NCI-H1417 (cell line): ENCODE data around the gene ZNG1F.
"Not testable (repeated sequence)": the region's sequence is repeated elsewhere in the genome, so short reads cannot be mapped to it uniquely, and the experiment has no call there.

Experiments
- DNase-seq, 3 experiments: peaks; one replicate each; lab custom pipeline; 2025; lab: John Stamatoyannopoulos, UW

Gene ZNG1F

GRCh38 chr9:41123396-41123795, 65.7 kb downstream of the ZNG1F start:
- not testable (repeated sequence) for DNase-seq

DNA sequence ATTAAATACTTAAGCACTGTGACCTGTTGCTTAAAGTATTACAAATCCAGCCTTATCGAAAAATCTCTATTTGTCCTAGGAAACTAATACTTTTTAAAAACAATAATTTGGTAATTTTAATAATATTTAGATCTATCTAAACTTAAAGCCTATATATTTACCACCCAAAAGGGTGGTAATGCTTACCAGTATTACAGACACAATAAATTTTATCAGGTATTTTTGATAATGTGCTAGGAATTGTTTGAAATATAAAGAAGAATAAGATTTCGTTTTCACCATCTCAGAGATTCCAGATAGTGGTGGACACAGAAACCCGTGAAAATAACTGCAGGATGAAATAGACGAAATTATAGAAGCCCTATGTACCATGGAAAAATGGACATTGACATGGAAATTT, 68.4 kb downstream of the ZNG1F start:
- DNase-seq: not testable (repeated sequence)

DNA sequence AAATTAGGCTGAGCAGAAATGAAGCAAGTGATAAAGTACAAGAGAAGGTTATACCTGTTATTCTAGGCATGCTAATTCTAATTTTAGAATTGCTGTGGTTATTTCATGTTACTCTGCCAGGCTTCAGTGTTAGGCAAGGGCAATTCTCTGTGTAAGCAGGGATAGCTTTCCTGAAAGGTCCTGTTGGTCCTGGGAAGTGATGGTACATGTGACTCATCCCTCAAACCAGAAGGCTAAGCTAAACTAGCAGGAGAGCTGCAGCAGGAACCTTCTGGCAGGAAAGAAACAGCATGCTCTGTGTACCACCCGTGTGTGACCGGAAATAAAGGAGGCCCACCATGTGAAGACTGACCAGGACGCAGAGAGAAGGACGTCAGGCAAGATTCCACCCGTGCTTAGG, 69.4 kb downstream of the ZNG1F start:
- not testable (repeated sequence) for DNase-seq

DNA sequence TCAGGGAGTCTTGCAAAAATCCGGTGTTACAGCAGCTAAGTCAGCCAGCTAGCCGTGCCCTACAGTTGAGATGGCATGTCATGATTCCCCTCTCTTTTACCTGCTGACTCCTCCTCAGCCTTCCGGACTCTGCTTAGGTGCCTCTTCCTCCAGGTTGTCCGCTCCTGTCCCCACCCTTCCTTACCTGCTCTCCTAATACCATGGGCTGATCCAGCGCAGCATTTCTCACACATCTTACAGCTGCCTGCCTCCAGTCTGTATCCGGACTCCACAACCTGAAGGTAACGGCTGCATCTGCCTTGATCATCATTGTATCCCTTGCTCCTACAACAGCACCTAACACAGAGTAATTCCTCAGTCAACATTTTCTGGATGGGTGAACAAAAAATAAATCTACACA, 69.8 kb downstream of the ZNG1F start:
- not testable (repeated sequence) for DNase-seq

DNA sequence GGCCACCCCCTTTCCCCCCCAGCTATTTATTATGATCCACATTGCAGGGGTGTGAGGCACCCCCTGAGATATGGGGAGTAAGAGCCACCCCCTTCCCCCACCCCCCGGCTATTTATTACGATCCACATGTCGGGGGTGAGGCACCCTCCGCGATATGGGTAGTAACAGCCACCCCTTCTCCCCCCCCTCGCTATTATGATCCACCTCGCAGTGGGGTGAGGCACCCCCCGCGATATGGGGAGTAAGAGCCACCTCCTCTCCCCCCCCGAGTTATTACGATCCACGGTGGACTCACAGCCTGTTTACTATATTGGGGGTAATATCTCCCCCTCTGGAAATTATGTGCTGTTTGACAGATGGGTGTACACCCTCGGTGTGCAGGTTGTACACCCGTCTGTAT, 75.8 kb downstream of the ZNG1F start:
- DNase-seq: not testable (repeated sequence)

DNA sequence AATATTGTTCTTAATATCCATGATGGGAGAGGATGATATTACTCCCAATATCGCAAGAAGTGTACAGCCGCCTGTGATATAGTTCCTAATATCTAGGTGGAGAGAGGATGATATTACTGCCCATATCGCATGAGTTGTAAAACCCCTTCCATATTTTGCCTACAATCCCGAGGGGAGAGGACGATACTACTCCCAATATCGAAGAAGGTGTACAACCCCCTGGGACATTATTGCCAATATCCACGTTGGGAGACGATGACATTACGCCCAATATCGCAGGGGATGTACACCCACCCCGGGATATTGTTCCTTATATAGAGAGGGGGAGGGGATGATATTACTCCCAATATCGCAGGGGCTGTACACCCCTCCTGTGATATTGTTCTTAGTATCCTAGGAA, 77.7 kb downstream of the ZNG1F start:
- not testable (repeated sequence) for DNase-seq

- DNase-seq: not testable (repeated sequence)
Observed at GRCh38 chr9:41110913-41111312, 78.2 kb downstream of the ZNG1F start.

GRCh38 chr9:41109253-41109652, 79.9 kb downstream of the ZNG1F start:
- DNase-seq: not testable (repeated sequence)

- not testable (repeated sequence) for DNase-seq
Observed at GRCh38 chr9:41108816-41109215, 80.3 kb downstream of the ZNG1F start.

GRCh38 chr9:41106472-41107116, 82.5 kb downstream of the ZNG1F start:
- DNase-seq: not testable (repeated sequence)

GRCh38 chr9:41105557-41106253, 83.4 kb downstream of the ZNG1F start:
- DNase-seq: not testable (repeated sequence)

DNA sequence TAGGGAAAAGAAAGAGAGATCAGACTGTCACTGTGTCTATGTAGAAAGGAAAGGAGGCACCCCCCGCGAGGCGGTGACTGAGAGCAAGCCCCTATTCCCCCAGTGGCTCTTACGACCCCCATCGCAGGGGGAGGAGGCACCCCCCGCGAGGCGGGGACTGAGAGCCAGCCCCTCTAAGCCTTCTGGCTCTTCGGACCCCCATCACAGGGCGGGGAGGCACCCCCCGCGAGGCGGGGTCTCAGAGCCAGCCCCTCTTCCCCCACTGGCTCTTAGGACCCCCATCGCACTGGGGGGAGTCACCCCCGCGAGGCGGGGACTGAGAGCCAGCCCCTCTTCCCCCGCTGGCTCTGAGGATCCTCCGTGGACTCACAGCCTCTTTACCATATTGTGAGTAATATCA, 84.6 kb downstream of the ZNG1F start:
- not testable (repeated sequence) for DNase-seq

DNA sequence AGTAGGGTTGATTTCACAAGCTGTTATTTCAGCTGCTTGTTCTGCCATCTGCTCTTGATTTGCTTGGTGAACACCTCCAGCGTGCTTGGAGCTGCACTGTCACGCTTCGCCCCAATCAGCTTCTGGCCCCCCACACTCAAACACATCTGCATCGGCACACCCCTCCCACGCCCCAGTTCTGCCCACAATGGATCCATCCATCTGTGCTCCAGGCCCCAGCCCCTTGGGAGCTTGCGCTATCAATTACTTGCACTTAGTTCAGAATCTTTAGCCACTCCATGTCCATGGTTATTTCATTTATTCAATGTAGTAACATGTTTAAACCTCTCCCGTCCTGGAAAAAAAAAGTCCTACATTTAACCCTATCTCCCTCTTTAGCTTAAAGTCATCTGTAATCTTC, 88.6 kb downstream of the ZNG1F start:
- DNase-seq: not testable (repeated sequence)

- DNase-seq: not testable (repeated sequence)
Observed at GRCh38 chr9:41098759-41099158, 90.4 kb downstream of the ZNG1F start.

DNA sequence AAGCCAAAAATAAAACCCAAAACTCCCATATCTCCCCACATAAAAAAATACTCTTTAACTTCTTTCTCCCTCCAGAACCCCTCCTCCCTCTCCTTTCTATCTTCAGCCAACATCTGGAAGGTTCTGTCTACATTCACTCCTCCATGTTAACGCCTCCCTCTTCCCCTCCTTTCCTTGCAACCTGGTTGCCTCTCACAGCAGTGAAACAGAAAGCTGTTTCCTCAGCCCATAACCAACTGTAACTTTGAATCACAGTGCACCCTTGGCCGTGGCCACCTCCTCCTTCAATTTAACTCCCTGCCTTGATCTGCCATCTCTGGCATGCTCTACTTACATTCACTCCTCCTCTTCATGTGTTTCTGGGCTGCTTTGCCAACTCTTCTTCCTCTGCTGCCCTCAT, 94.1 kb downstream of the ZNG1F start:
- not testable (repeated sequence) for DNase-seq

DNA sequence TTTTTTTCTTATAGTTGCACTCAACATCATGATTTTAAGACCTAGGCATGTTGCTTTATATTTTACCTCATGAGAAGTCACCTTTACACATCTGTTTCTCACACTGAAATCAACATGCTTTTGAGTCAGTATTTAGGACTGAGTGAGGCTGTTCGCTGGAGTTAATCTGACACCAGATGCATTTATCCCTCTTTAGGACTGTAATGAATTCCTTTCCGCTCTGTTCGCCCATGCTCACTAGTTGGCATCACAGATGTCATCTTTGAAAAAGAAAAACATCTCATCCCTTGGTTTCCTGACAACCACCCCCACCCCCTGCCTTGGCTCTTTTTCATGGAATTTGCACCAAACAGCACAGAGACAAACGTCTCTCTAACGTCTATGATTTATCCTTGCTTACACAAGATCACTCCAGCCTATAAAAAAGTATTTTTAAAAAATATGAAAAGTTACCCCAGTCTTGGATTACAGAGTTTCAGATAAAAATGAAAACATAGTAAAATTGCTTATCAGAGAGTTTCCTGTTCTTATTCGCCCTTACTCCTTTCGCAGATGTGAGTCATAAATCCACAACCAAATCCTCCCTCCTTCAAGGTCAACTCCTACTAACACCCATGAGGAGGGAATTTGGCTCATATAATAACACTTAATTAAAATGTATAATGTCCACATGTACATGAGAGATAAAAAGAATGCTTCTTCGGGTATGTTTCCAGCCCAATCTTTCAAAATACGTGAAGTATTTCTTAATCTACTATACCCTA, 94.9 kb downstream of the ZNG1F start:
- DNase-seq: not testable (repeated sequence)

GRCh38 chr9:41090922-41091321, 98.2 kb downstream of the ZNG1F start:
- not testable (repeated sequence) for DNase-seq

DNA sequence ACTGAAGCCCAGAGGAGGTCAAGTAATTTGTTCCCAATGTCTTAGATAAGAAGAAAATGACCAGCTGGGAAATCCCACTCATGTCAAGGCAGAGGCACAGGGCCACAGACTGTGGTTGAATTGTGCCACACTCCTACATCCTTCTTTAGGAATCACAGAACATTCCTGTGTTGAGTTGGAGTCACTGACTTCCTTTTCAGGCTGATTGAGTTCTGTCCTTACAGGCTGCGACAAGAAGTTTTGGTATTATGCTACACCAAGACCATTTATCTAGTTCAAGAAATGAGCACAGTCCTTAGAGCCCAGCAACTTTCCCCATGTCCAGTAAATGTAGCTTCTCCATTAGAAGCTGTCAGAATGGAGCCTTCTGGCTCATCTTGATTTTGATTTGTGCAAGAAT, 98.7 kb downstream of the ZNG1F start:
- DNase-seq: not testable (repeated sequence)

DNA sequence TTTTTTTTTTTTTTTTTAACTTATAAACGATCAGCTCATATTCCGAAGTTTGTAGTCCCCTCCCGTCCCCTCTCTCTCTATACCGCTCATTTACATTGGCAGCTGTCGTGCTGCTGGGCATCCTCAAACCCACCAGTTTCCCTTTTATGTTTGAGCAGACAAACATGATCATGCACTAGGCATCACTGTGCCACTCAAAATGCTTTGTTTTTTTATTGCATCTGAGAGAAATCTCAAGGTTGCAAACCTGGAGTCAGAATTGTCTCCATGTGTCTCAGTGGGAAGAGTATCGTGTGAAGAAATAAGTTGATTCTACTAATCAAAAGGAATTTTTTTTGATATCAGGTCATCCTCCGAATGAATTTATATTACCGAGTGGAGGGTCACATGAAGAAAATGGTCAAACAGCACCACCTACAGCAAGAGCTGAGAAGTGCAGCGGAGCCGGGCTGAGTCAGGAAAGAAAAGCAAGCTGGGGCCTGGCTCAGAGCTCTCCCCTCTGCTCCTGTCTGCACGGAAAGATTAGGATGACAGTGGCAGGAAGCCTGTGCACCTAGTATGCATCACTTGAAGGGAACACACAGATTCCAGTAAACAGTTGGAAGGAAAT, 100.6 kb downstream of the ZNG1F start:
- DNase-seq: not testable (repeated sequence)

GRCh38 chr9:41087929-41088328, 101.2 kb downstream of the ZNG1F start:
- not testable (repeated sequence) for DNase-seq

GRCh38 chr9:41087157-41087780, 101.8 kb downstream of the ZNG1F start:
- DNase-seq: not testable (repeated sequence)

DNA sequence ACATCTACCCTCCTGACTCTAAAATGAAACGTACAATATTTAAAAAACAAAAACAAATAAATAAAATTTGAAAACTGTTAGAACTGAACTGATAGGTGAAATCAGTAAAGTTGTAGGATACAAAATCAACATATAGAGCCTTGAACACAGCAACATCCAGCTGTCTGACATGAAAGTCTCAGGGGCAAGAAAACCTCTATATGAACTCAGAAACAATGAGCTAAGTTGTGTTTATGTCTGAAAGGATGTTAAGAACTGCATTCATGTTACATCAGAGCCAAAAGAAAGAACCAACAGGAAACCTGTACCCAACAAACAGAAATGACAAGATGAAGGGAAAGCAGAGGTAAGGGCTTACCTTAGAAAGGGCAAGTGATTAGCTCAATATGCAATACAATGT, 102.4 kb downstream of the ZNG1F start:
- DNase-seq: not testable (repeated sequence)
